ENCODE measurements around the gene BOD1L2.

BOD1L2 gene

DNA sequence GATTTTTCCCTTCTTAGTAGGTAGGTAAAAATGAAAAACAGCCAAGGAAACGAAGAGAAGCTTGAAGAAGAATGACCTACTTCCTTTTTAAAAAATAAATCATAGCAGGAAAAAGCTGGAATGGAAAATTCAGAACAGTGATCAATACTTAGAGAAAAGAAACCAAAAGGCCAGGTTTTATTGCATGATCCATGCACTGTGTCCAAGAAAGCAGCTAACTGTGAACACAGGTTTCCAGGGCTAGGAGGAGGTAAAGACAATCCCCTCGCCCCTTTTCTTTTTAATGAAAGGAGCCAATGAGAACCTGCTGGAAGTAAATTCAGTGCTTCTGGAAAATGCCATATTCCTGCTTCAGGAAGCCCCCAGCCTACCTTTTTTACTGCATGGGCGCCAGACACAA lies 47.2 kb downstream of the BOD1L2 start:
- TF ChIP-seq, protein P1, sequence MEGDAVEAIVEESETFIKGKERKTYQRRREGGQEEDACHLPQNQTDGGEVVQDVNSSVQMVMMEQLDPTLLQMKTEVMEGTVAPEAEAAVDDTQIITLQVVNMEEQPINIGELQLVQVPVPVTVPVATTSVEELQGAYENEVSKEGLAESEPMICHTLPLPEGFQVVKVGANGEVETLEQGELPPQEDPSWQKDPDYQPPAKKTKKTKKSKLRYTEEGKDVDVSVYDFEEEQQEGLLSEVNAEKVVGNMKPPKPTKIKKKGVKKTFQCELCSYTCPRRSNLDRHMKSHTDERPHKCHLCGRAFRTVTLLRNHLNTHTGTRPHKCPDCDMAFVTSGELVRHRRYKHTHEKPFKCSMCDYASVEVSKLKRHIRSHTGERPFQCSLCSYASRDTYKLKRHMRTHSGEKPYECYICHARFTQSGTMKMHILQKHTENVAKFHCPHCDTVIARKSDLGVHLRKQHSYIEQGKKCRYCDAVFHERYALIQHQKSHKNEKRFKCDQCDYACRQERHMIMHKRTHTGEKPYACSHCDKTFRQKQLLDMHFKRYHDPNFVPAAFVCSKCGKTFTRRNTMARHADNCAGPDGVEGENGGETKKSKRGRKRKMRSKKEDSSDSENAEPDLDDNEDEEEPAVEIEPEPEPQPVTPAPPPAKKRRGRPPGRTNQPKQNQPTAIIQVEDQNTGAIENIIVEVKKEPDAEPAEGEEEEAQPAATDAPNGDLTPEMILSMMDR (IDR thresholded peaks at IDR 0.05; ENCODE audit: extremely low read depth, insufficient read depth, missing control alignments): no peak
- DNase-seq (ENCODE audit: low spot score): no peak
- in situ Hi-C loops (cut with MboI; ENCODE audit: low pct_unique_long_range_greater_than_20kb, low sequenced_read_pairs, unreplicated experiment): no loop called here

DNA sequence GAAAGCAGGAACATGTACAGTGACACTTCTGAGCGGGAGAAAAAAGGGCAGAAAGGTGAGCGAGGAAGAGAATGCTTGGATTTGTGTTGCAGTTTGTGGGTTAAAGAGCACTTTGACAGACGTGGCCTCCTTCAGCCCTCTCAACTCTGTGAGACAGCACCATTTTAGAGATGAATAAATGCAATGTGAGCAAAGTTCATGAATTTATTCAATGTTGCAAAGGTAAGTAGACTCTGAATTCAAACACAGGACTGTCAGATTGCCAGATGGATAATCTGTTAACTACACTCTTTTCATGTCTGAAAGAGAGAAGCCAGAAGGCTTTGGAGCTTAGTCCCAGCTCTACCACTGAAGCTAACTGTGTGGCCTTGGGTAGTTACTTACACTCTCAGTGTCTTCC lies 47.7 kb downstream of the BOD1L2 start:
- in situ Hi-C loops (cut with MboI; ENCODE audit: low pct_unique_long_range_greater_than_20kb, low sequenced_read_pairs, unreplicated experiment): no loop called here
- TF ChIP-seq, protein P1 (IDR thresholded peaks at IDR 0.05; ENCODE audit: extremely low read depth, insufficient read depth, missing control alignments): no peak
- DNase-seq (ENCODE audit: low spot score): no peak

DNA sequence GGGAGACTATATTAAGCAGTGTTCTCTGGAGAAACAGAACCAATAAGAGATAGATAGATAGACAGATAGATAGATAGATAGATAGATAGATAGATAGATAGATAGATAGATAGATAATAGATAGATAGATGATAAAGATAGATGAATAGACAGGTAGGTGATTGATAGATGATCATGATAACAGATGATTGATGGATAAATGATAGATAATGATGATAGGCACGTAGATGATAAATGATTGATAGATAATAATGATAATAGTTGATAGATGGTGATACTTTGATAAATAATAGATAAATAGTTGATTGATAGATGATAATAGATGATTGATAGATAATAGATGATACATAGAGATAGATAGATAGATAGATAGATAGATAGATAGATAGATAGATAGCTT lies 48.5 kb downstream of the BOD1L2 start:
- in situ Hi-C loops (cut with MboI; ENCODE audit: low pct_unique_long_range_greater_than_20kb, low sequenced_read_pairs, unreplicated experiment): no loop called here
- no peak for DNase-seq (ENCODE audit: low spot score)
- TF ChIP-seq, protein P1 (IDR thresholded peaks at IDR 0.05; ENCODE audit: extremely low read depth, insufficient read depth, missing control alignments): no peak

DNA sequence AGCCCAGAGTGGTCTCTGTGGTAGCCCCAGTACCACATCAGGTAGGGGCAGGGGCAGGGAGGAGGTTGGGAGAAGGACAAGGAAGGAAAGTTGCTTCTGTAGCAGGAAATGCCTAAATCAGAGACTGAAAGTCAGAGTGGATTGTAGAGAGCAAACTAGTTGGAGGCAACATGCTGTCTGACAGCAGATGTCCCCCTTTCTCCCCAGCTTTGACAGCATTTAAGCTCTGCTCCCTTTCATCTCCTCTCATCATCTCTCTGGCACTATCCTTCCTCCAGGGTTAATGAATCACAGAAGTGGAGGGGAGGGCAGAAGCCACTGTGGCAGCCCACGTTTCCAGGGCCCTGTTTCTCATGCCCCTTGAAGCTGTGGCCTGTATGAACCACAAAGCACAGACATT lies 50.4 kb downstream of the BOD1L2 start:
- DNase-seq (ENCODE audit: low spot score): no peak
- in situ Hi-C loops (cut with MboI; ENCODE audit: low pct_unique_long_range_greater_than_20kb, low sequenced_read_pairs, unreplicated experiment): no loop called here
- TF ChIP-seq, protein P1 (IDR thresholded peaks at IDR 0.05; ENCODE audit: extremely low read depth, insufficient read depth, missing control alignments): no peak

DNA sequence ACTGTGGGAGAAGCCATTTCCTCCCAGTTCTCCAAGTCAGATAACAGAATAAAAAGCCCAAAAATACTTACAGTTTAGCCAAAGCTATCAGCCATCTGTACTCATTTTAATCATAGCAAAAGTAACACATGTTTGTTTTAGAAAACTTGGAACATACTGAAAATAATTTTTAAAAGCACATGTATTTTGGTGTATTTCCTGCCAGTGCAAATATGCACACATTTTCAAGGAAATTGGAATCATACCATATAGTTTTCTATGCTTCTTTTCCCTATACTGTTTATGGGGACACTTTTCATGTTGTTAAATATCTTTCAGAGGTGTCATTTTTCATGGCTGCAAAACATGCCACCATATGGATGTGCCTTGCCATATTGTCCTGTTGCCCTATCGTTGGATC lies 51.2 kb downstream of the BOD1L2 start:
- TF ChIP-seq, protein P1 (IDR thresholded peaks at IDR 0.05; ENCODE audit: extremely low read depth, insufficient read depth, missing control alignments): no peak
- no peak for DNase-seq (ENCODE audit: low spot score)
- in situ Hi-C loops (cut with MboI; ENCODE audit: low pct_unique_long_range_greater_than_20kb, low sequenced_read_pairs, unreplicated experiment): no loop called here
